NB4 (cell line): ENCODE data around the gene OPA1.
"Not testable (repeated sequence)": the region's sequence is repeated elsewhere in the genome, so short reads cannot be mapped to it uniquely, and the experiment has no call there.

ENCODE experiments used
- DNase-seq: peaks from one replicate; pipeline ENCODE4 v3.0.0; 2010; ENCODE audit warnings: low read depth
- H3K4me3 ChIP-seq: one replicate; pipeline ENCODE4 v1.5.1; 2011; ENCODE audit warnings: mild to moderate bottlenecking, low read depth, low read length, moderate library complexity
- CTCF ChIP-seq: IDR thresholded peaks from one replicate; pipeline ENCODE4 v1.5.1; 2012; ENCODE audit warnings: low read depth, low read length
- MAX ChIP-seq: IDR thresholded peaks from 2 replicates; pipeline ENCODE4 v1.6.1; 2011; ENCODE audit warnings: low read depth, low read length
- MYC ChIP-seq: IDR thresholded peaks from 2 replicates; pipeline ENCODE4 v1.6.1; 2011; ENCODE audit warnings: low read depth, low read length
- POLR2A ChIP-seq: IDR thresholded peaks from 2 replicates; pipeline ENCODE4 v1.6.1; 2011; ENCODE audit warnings: mild to moderate bottlenecking; ENCODE audit not compliant: insufficient read length; ENCODE audit errors: extremely low read depth

Gene OPA1

GRCh38 chr3:193599393-193599792 is 6.4 kb downstream of the OPA1 start:
- H3K4me3 ChIP-seq = no peak overlapping the region
- DNase-seq = no peak
- no peak for TF ChIP-seq POLR2A
- TF ChIP-seq CTCF = no peak
- no peak for TF ChIP-seq MYC
- TF ChIP-seq MAX = no peak

- no peak overlapping the region for H3K4me3 ChIP-seq
- DNase-seq = peak; percentile 72
- TF ChIP-seq CTCF (peak; percentile 69), MYC (no peak)
These were observed 12.9 kb downstream of the OPA1 start for GRCh38 chr3:193605876-193606275.

- DNase-seq, H3K4me3 ChIP-seq: not testable (repeated sequence)
These were observed 13.9 kb downstream of the OPA1 start for GRCh38 chr3:193606892-193607291.

- H3K4me3 ChIP-seq, DNase-seq: not testable (repeated sequence)
These were observed 17.5 kb downstream of the OPA1 start for GRCh38 chr3:193610516-193610915.

- TF ChIP-seq MYC (no peak), POLR2A (no peak), MAX (no peak), CTCF (no peak)
These were observed 21.4 kb downstream of the OPA1 start for GRCh38 chr3:193614430-193614829.

GRCh38 chr3:193617628-193618027 is 24.6 kb downstream of the OPA1 start:
- no peak overlapping the region for H3K4me3 ChIP-seq
- no peak for TF ChIP-seq MYC
- no peak for TF ChIP-seq CTCF
- TF ChIP-seq MAX = no peak
- TF ChIP-seq POLR2A = no peak
- DNase-seq = no peak

More at GRCh38 chr3:193614430-193614829, 21.4 kb downstream of the OPA1 start:
- H3K4me3 ChIP-seq = no peak overlapping the region
- no peak for DNase-seq

GRCh38 chr3:193620057-193620456 is 27.0 kb downstream of the OPA1 start:
- DNase-seq = no peak
- TF ChIP-seq MYC (no peak), CTCF (no peak), POLR2A (no peak), MAX (no peak)
- no peak overlapping the region for H3K4me3 ChIP-seq
